ENCODE data around the gene PMPCB.

The PMPCB gene

DNA sequence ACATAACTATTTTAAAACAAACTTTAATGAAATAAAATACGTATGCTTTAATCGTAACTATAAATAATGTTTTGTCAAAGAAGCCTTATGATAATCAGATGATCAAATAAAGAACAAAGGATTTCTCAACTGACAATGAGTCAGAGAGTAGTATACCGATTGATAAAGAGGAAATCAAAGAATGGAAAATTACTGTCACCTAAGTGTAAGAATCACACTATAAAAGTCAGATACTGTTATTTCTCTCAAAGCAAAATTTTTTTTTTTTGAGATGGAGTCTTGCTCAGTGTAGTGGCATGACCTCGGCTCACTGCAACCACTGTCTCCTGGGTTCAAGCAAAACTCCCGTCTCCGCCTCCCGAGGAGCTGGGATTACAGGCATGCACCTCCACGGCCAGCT lies 28.5 kb downstream of the PMPCB start:
- DNase-seq (ENCODE audit: low spot score), result no peak

DNA sequence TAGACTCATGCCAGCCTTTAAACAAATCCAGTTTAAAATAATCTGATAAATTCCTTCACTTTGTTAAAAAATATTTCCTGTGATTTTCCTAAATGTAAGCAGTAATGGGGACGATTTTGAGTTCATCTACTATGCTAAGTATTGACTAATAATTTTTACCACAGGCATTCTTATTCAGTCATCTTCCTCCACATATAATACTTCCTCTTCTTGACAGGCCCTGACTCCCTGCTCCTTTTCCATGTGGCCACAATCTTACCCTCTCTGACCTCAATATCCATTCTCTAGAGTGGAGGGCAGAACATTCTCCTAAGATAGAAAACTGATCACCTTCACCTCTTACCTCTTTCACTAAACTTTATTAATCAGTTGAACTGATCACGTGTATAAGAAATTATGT lies 39.5 kb downstream of the PMPCB start:
- DNase-seq (ENCODE audit: low spot score), result no peak

DNA sequence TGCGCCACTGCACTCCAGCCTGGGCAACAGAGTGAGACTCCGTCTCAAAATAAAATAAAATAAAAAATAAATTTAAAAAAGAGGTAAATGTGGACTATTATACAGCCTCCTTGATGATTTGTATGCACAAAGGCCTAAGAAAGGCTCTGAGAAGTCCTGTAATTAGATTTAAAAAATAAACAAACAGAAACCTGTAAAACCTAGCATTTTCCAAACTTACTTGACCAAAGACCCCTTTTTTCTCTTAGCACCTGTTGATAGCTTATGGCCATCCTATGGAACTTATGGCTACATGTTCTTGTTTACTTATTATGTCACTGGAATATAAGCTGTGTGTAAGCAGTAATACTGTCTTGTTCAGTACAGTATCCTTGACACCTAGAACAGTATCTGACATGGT lies 41.6 kb downstream of the PMPCB start:
- no peak for DNase-seq (ENCODE audit: low spot score)

DNA sequence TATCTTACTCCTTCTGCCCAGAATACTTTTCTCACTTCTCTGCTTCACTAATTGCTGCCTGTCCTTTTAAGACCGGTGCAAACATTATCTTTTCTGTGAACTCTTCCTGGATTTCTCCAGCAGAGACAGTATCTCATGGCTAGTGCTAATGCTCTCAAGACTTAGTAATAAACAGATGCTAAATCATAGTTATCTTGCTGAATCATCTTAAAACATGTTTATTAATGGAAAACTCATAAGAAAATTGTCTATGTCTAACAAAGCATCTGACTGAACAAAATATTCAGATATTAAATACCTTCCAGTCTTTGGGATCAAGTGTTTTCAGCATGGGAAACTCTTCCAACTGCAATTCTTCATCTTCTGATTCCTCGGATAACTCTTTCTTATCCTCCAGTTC lies 44.2 kb downstream of the PMPCB start:
- no peak for DNase-seq (ENCODE audit: low spot score)

DNA sequence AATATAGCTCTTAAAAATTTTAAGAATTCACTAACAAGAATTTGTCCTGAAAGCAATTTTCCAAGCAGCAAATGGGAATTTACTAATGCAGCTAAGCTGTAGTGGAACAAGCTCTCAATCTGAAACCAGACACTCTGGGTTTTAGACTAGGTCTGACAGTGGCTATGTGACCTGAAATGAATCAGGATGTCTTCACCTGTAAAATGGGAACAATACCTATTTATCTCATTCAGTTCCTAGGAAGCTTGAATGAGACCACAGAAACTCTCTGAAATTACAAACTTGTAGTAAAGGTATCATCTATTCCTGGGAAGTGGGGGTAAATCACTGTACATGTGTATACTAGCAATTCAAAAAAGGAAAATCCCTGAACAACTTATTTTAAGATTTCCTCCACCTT lies 46.1 kb downstream of the PMPCB start:
- DNase-seq (ENCODE audit: low spot score), result peak; percentile 41

DNA sequence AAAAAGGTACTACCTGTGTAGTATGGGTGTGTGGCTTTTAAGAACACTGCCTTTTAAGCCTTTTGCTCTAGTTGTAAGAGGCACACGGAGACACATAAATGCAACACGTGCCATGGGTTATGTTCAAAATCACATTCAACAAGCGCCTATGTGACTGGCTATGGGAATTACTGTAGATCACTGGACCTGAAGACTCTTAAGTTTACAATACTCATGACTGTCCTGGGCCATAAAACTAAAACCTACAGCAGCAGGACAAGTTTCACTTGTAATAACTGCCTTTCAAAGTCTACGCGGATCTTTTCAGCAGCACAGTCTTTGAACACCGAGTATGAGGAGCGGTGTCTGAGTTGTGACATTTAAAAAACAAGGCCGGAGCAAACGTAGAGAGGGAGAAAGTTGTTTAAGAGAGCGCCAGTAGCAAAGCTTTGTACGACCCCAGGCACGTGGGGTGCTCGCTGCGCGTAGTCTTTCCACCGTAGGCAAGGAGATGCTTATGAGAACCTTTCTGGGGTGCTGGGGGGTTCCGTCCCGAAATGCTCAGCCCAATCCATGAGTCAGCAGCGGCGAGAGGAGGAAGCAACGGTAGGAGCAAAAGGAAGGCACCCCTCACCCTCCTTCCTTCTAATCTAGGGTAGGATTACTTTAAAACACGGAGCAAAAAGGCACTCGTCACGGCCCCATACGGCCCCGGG lies 46.7 kb downstream of the PMPCB start:
- peak; percentile 31 for DNase-seq (ENCODE audit: low spot score)

DNA sequence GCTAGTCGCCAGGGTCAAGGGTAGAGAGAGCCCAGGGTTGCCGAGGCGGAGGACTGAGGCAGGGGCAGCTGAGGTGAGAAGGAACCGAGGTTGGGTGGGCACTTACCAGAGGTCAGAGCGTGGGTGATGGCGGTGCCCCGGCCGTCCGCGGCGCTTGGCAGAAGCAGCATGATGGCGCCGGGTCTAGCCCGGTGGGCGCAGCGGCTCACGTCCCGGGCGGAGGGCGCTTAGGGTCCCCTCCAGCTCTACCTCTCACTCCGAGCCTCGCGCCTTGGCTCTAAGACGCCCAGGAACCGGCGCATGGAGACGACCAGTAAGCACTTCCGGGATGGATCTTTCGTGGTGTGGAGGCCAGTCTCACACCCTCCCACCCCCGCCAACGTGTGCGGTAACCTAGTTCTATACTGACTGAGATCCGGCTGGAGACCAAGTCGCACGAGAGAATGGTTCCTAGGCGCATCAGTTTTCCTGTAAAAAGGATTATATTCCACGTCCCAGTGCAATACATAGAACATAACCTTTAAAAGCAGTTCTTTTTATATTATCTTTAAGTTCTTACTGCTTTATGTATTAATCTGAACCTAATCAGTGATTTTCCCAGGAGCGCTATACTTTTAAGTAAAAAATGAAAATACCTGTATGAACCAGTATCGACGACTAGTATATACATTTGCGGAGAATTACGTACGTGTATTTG lies 47.4 kb downstream of the PMPCB start, which contains the start of gene DNAJC2:
DNAJC2 (minus strand) TSS at position 315 of the 697 bp plus-strand sequence; CDS start at position 170, 145 bp downstream.
- peak; percentile 90 for DNase-seq (ENCODE audit: low spot score)

DNA sequence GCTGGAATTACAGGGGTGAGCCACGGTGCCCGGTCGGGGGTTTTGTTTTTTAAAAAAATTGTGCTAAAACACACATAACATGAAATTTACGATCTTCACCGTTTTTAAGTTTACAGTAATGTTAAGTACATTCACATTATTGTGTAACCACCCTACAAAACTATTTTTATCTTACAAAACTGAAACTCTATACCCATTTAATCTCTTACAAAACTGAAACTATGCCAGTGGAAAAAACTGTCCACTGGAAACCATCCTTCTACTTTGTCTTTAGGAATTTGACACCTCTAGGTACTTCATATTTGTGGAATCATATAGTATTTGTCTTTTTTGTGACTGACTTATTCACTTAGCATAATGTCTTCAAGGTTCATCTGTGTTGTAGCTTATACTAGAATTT lies 49.2 kb downstream of the PMPCB start:
- no peak for DNase-seq (ENCODE audit: low spot score)

DNA sequence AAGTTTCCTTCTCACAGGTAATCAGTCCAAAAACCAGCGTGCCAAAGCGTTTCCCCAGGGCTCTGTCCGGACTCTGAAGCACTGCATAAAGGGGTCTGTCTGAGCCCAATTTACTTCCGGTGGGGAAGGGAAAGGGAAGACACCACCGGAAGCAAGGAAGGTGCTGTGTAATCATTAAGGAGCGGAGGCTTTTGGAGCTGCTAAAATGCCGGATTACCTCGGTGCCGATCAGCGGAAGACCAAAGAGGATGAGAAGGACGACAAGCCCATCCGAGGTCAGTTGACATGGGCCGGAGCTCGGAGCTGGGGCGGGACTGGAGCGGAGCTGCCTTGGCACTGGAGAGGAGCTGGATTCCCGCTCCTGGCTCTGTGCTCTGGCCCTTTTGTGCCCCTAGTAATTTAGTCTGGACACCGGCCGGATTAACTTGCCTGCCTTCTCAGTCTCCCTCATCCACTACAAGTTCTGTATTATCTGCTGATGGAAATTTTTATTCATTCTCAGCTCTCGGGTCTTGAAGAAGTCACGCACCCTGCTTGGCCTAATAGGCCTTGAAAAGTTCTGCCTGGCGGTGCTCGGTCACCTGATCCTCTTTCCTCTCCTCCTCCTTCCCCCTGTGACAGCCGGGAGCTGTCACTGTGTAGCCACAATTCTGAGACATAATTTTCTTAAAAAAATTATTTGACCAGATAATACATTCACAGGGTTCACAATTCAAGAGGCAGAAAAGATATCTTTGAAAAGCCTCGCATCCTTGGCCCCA lies 50.5 kb downstream of the PMPCB start, which contains the start of gene PSMC2:
PSMC2 (plus strand) TSS at position 137 of the 761 bp plus-strand sequence; CDS start at position 206, 69 bp downstream.
- peak; percentile 90 for DNase-seq (ENCODE audit: low spot score)

DNA sequence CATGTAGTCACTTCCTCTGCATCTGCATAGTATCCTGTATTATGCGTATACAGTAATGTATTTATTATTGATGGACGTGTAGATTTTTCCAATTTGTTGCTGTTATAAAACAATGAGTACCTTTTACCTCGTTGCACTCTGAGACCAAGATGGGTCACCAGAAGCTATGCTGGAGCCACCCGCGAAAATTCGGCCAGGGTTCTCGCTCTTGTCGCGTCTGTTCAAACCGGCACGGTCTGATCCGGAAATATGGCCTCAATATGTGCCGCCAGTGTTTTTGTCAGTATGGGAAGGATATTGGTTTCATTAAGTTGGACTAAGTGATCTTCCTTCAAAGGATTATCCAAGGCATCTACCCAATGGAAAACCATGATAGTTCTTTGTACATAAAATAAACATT lies 51.2 kb downstream of the PMPCB start:
- peak; percentile 16 for DNase-seq (ENCODE audit: low spot score)

DNA sequence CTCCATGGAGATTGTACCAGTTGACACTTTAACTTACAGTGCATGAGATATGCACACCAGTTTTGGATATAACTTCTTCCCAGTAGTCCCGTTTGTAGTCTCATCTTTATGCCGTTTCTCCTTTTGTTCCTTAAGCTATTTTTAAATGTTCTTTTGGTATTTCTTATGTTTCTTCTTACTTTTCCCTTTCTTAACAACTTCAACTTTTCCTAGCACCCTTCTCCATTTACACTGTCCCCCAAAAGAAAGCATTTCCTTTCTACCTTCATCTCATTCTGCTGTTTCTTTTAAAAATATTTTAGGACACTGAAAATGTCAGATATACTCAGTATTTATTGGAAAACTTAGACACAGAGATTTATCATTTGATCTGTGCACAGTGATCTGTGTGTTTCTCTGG lies 51.7 kb downstream of the PMPCB start:
- no peak for DNase-seq (ENCODE audit: low spot score)

DNA sequence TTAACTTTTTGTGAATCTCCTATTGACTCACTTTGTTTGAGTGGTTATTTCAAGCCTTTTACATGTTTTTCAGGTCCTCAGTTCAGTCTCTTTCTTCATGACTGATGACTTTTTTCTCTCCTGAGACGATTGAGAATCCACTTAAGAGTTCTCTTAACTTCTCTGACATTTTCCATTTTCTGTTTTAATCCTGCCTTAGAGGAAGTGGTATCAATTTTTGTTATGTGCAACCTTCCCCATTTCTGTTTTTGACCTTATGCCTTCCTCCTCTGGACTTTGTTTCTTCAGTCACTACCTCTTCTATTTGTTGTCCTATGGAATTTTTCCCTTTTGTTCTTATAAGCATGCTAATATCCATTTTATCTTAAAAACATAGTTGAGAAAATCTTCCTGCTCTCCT lies 52.6 kb downstream of the PMPCB start:
- DNase-seq (ENCODE audit: low spot score), result peak; percentile 19

Data from activated CD4-positive, alpha-beta T cell treated with anti-CD3 and anti-CD28 coated beads, Interleukin-2, Interleukin-4, amounts not matched to agents 100 ng/mL and 50 ng/mL, durations not matched to agents 16 hours and 8 hours (primary cell).